Progenitor cell of endocrine pancreas (in vitro differentiated cells): ENCODE results near the gene SYT13. TPM values are rescaled to one million over a fixed set of nuclear protein-coding genes. Genes with fewer than 3 reads are reported as not detected.

ENCODE experiments used
- DNase-seq: peaks from one replicate; pipeline ENCODE4 v3.0.0; 2021; ENCODE audit warnings: low spot score; ENCODE audit not compliant: unreplicated experiment
- H3K27ac Mint-ChIP-seq: 2 replicates; pipeline ENCODE4 v1.8.0; 2021; ENCODE audit warnings: mild to moderate bottlenecking, moderate library complexity, mixed read lengths
- H3K27me3 Mint-ChIP-seq: 2 replicates; pipeline ENCODE4 v1.8.0; 2021; ENCODE audit warnings: mixed read lengths
- H3K36me3 Mint-ChIP-seq: 2 replicates; pipeline ENCODE4 v1.8.0; 2022; ENCODE audit warnings: mixed read lengths; ENCODE audit not compliant: insufficient read depth
- H3K4me1 Mint-ChIP-seq: 2 replicates; pipeline ENCODE4 v1.8.0; 2021; ENCODE audit warnings: low read depth, mixed read lengths
- H3K4me3 Mint-ChIP-seq: 2 replicates; pipeline ENCODE4 v1.8.0; 2021; ENCODE audit warnings: low read depth, mild to moderate bottlenecking, moderate library complexity, mixed read lengths
- H3K9me3 Mint-ChIP-seq: 2 replicates; pipeline ENCODE4 v1.8.0; 2021; ENCODE audit warnings: low read depth, mixed read lengths
- CTCF ChIP-seq: fragments of 200-600 bp; sonication (generic); IDR thresholded peaks from one replicate; pipeline ENCODE4 v1.5.0; 2021; ENCODE audit warnings: antibody characterized with exemption, mild to moderate bottlenecking; ENCODE audit not compliant: unreplicated experiment
- total RNA-seq: library from RNA; stranded (reverse); gene quantifications from 2 replicates; pipeline ENCODE4 v1.2.1, GENCODE V29; 2021

Gene SYT13
- total RNA-seq, 1 donor from 2014 or later, result 24.5 TPM

- Mint-ChIP-seq H3K4me1 (peaks cover 6% of the 10 kb centered on the region), H3K36me3 (no peaks in the 10 kb centered on the region), H3K27ac (no peak overlapping the region), H3K27me3 (peaks cover 3% of the 10 kb centered on the region), H3K4me3 (no peak overlapping the region), H3K9me3 (no peaks in the 10 kb centered on the region)
- no peak for TF ChIP-seq CTCF
- DNase-seq, result no peak
Observed at GRCh38 chr11:45258982-45259530, 27.1 kb downstream of the SYT13 start.

GRCh38 chr11:45254070-45254469, 32.1 kb downstream of the SYT13 start:
- Mint-ChIP-seq H3K4me3 (no peak overlapping the region), H3K27me3 (no peaks in the 10 kb centered on the region), H3K9me3 (no peaks in the 10 kb centered on the region), H3K4me1 (no peaks in the 10 kb centered on the region), H3K27ac (no peak overlapping the region), H3K36me3 (peaks cover 7% of the 10 kb centered on the region)
- no peak for DNase-seq
- TF ChIP-seq CTCF, result no peak

- Mint-ChIP-seq H3K36me3 (peaks cover 8% of the 10 kb centered on the region), H3K4me3 (no peak overlapping the region), H3K27me3 (no peaks in the 10 kb centered on the region), H3K4me1 (no peaks in the 10 kb centered on the region), H3K27ac (no peak overlapping the region), H3K9me3 (no peaks in the 10 kb centered on the region)
- no peak for DNase-seq
- no peak for TF ChIP-seq CTCF
Observed at GRCh38 chr11:45253640-45254039, 32.5 kb downstream of the SYT13 start.

GRCh38 chr11:45252877-45253276, 33.3 kb downstream of the SYT13 start:
- no peak for TF ChIP-seq CTCF
- no peaks in the 10 kb centered on the region for H3K9me3 Mint-ChIP-seq
- H3K27ac Mint-ChIP-seq, result no peak overlapping the region
- peaks cover 8% of the 10 kb centered on the region for H3K36me3 Mint-ChIP-seq
- no peak overlapping the region for H3K4me3 Mint-ChIP-seq
- H3K4me1 Mint-ChIP-seq, result no peaks in the 10 kb centered on the region
- no peak for DNase-seq
- no peaks in the 10 kb centered on the region for H3K27me3 Mint-ChIP-seq

GRCh38 chr11:45252134-45252856, 33.8 kb downstream of the SYT13 start:
- DNase-seq, result peak; percentile 76
- peak; percentile 86 for TF ChIP-seq CTCF
- no peaks in the 10 kb centered on the region for H3K9me3 Mint-ChIP-seq
- peaks cover 8% of the 10 kb centered on the region for H3K36me3 Mint-ChIP-seq
- H3K4me3 Mint-ChIP-seq, result no peak overlapping the region
- no peak overlapping the region for H3K27ac Mint-ChIP-seq
- H3K4me1 Mint-ChIP-seq, result no peaks in the 10 kb centered on the region
- no peaks in the 10 kb centered on the region for H3K27me3 Mint-ChIP-seq
